HG03520 (cell line): ENCODE measurements around the gene PTCRA.

Source experiments
- ATAC-seq: cut with Tn5 transposase; IDR thresholded peaks from one replicate; pipeline ENCODE4 v1.9.1; 2021; ENCODE audit warnings: mild to moderate bottlenecking, moderate library complexity; ENCODE audit not compliant: unreplicated experiment

Gene PTCRA

GRCh38 chr6:42969934-42970333 lies 54.1 kb downstream of the PTCRA start:
- ATAC-seq = no peak

- no peak for ATAC-seq
These were observed 55.2 kb downstream of the PTCRA start for GRCh38 chr6:42970871-42971612.

- no peak for ATAC-seq
These were observed 56.0 kb downstream of the PTCRA start for GRCh38 chr6:42971746-42972327.

- no peak for ATAC-seq
These were observed 58.1 kb downstream of the PTCRA start for GRCh38 chr6:42973926-42974325.

GRCh38 chr6:42974919-42975505 lies 59.2 kb downstream of the PTCRA start:
- no peak for ATAC-seq
